H9 (cell line): Measurements from ENCODE around the gene RETSAT. TPM values are rescaled to one million over a fixed set of nuclear protein-coding genes. Genes with fewer than 3 reads are reported as not detected.

ENCODE experiments used
- DNase-seq: peaks from one replicate; pipeline ENCODE4 v3.0.0-alpha.2; 2017
- H2AFZ ChIP-seq: one replicate; pipeline ENCODE4 v1.6.1; 2013; ENCODE audit warnings: mild to moderate bottlenecking, low read length, control low read depth, moderate library complexity
- H2AK5ac ChIP-seq: 2 replicates; pipeline ENCODE4 v1.6.1; 2013; ENCODE audit warnings: low read length, control low read depth, mixed read lengths; ENCODE audit not compliant: insufficient read length
- H2BK120ac ChIP-seq: one replicate; pipeline ENCODE4 v1.6.1; 2013; ENCODE audit warnings: low read depth, mild to moderate bottlenecking, low read length, control low read depth, inconsistent platforms; ENCODE audit not compliant: poor library complexity, severe bottlenecking
- H2BK12ac ChIP-seq: 2 replicates; pipeline ENCODE4 v1.6.1; 2013; ENCODE audit warnings: low read length, control low read depth, mixed read lengths, low read depth; ENCODE audit not compliant: insufficient read length
- H2BK15ac ChIP-seq: 2 replicates; pipeline ENCODE4 v1.6.1; 2013; ENCODE audit warnings: low read depth, low read length, control low read depth
- H2BK20ac ChIP-seq: one replicate; pipeline ENCODE4 v1.6.1; 2013; ENCODE audit warnings: low read depth, mild to moderate bottlenecking, low read length, control low read depth, inconsistent platforms; ENCODE audit not compliant: poor library complexity, severe bottlenecking
- H2BK5ac ChIP-seq: 2 replicates; pipeline ENCODE4 v1.6.1; 2013; ENCODE audit warnings: low read length, control low read depth, mixed read lengths; ENCODE audit not compliant: insufficient read length
- H3K14ac ChIP-seq: 2 replicates; pipeline ENCODE4 v1.6.1; 2013; ENCODE audit warnings: low read length, control low read depth; ENCODE audit not compliant: insufficient read depth
- H3K18ac ChIP-seq: 2 replicates; pipeline ENCODE4 v1.6.1; 2013; ENCODE audit warnings: low read depth, mild to moderate bottlenecking, mixed read lengths, low read length, control low read depth; ENCODE audit not compliant: insufficient read length
- H3K23ac ChIP-seq: 2 replicates; pipeline ENCODE4 v1.6.1; 2013; ENCODE audit warnings: low read length, control low read depth, mixed read lengths, low read depth; ENCODE audit not compliant: insufficient read length
- H3K23me2 ChIP-seq: 2 replicates; pipeline ENCODE4 v1.6.1; 2013; ENCODE audit warnings: low read depth, mild to moderate bottlenecking, mixed read lengths, low read length, control low read depth; ENCODE audit not compliant: insufficient read length, poor library complexity, severe bottlenecking
- H3K27ac ChIP-seq: 2 replicates; pipeline ENCODE4 v1.5.1; 2013; ENCODE audit warnings: low read length, control low read depth, mixed read lengths, low read depth; ENCODE audit not compliant: insufficient read length
- H3K27me3 ChIP-seq: 2 replicates; pipeline ENCODE4 v1.6.1; 2013; ENCODE audit warnings: low read length, control low read depth, inconsistent platforms; ENCODE audit not compliant: insufficient read depth
- H3K4ac ChIP-seq: 2 replicates; pipeline ENCODE4 v1.6.1; 2013; ENCODE audit warnings: low read depth, mild to moderate bottlenecking, control low read depth, inconsistent platforms, low read length, moderate library complexity
- H3K4me1 ChIP-seq: 2 replicates; pipeline ENCODE4 v1.6.1; 2013; ENCODE audit warnings: low read length, control low read depth, inconsistent platforms; ENCODE audit not compliant: insufficient read depth
- H3K4me2 ChIP-seq: 2 replicates; pipeline ENCODE4 v1.6.1; 2013; ENCODE audit warnings: low read length, control low read depth, mixed read lengths; ENCODE audit not compliant: insufficient read length, insufficient read depth
- H3K56ac ChIP-seq: 2 replicates; pipeline ENCODE4 v1.6.1; 2013; ENCODE audit warnings: low read depth, mild to moderate bottlenecking, mixed read lengths, low read length, control low read depth; ENCODE audit not compliant: insufficient read length
- H3K79me1 ChIP-seq: 2 replicates; pipeline ENCODE4 v1.6.1; 2013; ENCODE audit warnings: low read depth, mild to moderate bottlenecking, moderate library complexity, low read length, control low read depth, inconsistent platforms; ENCODE audit not compliant: insufficient read depth, poor library complexity, severe bottlenecking
- H3K79me2 ChIP-seq: 2 replicates; pipeline ENCODE4 v1.6.1; 2013; ENCODE audit warnings: low read length, control low read depth, inconsistent platforms; ENCODE audit not compliant: insufficient read depth
- H3K9ac ChIP-seq: 2 replicates; pipeline ENCODE4 v1.6.1; 2013; ENCODE audit warnings: low read length, control low read depth, mixed read lengths; ENCODE audit not compliant: insufficient read length; ENCODE audit errors: extremely low read depth
- H3K9me3 ChIP-seq: one replicate; pipeline ENCODE4 v1.6.1; 2013; ENCODE audit warnings: low read depth, low read length, inconsistent platforms; ENCODE audit not compliant: control insufficient read depth
- H3T11ph ChIP-seq: one replicate; pipeline ENCODE4 v1.6.1; 2013; ENCODE audit warnings: mild to moderate bottlenecking, low read length, control low read depth, inconsistent platforms
- H4K20me1 ChIP-seq: one replicate; pipeline ENCODE4 v1.6.1; 2013; ENCODE audit not compliant: control insufficient read depth, insufficient read length, insufficient read depth
- H4K5ac ChIP-seq: 2 replicates; pipeline ENCODE4 v1.6.1; 2013; ENCODE audit warnings: low read depth, mild to moderate bottlenecking, mixed read lengths, low read length, control low read depth; ENCODE audit not compliant: insufficient read length
- H4K8ac ChIP-seq: replicated peaks from 2 replicates; pipeline ENCODE4 v1.6.1; 2013; ENCODE audit warnings: low read length, control low read depth, mixed read lengths, low read depth; ENCODE audit not compliant: insufficient read length
- H4K91ac ChIP-seq: 2 replicates; pipeline ENCODE4 v1.6.1; 2013; ENCODE audit warnings: low read depth, mild to moderate bottlenecking, moderate library complexity, mixed read lengths, low read length, control low read depth; ENCODE audit not compliant: insufficient read length
- H3K27ac Mint-ChIP-seq, 3 experiments: 2 replicates in 2 of 3; 3 replicates in 1 of 3; pipeline ENCODE4 v1.8.0; 2020 to 2021; ENCODE audit warnings: mixed read lengths in 3 of 3, mild to moderate bottlenecking in 1 of 3, moderate library complexity in 1 of 3
- H3K27me3 Mint-ChIP-seq: 2 replicates; pipeline ENCODE4 v1.8.0; 2021; ENCODE audit warnings: low read depth, mild to moderate bottlenecking, moderate library complexity, mixed read lengths
- H3K36me3 Mint-ChIP-seq, 3 experiments: 2 replicates in 2 of 3; 3 replicates in 1 of 3; pipeline ENCODE4 v1.8.0; 2020 to 2021; ENCODE audit warnings: low read depth in 3 of 3, mixed read lengths in 3 of 3; ENCODE audit not compliant: insufficient read depth in 1 of 3
- H3K4me1 Mint-ChIP-seq, 2 experiments: 2 replicates each; pipeline ENCODE4 v1.8.0; 2020; ENCODE audit warnings: mixed read lengths in 2 of 2
- H3K4me3 Mint-ChIP-seq, 2 experiments: 2 replicates in 1 of 2; 3 replicates in 1 of 2; pipeline ENCODE4 v1.8.0; 2020 to 2021; ENCODE audit warnings: mild to moderate bottlenecking in 2 of 2, mixed read lengths in 2 of 2, moderate library complexity in 1 of 2
- H3K9me3 Mint-ChIP-seq, 2 experiments: 2 replicates in 1 of 2; 3 replicates in 1 of 2; pipeline ENCODE4 v1.8.0; 2020; ENCODE audit warnings: mild to moderate bottlenecking in 2 of 2, mixed read lengths in 2 of 2, moderate library complexity in 1 of 2
- CTCF ChIP-seq: fragments of 200-600 bp; sonication (generic); conservative IDR thresholded peaks from 3 replicates; pipeline ENCODE4 v1.8.0; 2021; ENCODE audit warnings: antibody characterized with exemption, mild to moderate bottlenecking
- WGBS: extraction: QIAGEN DNeasy Blood & Tissue Kit; methylation state at CpG from one replicate; pipeline ENCODE4 v1.1.7; 2013; ENCODE audit warnings: missing lambda C conversion rate, low lambda C conversion rate, mixed read lengths; ENCODE audit not compliant: insufficient read length; ENCODE audit errors: extremely low coverage; 5-methylcytosine and 5-hydroxymethylcytosine counted together
- total RNA-seq: library from RNA; stranded (reverse); gene quantifications from 2 replicates; pipeline ENCODE4 v1.2.1, GENCODE V29; 2021

RETSAT gene
- total RNA-seq, 1 experiment from 2014 or later, result 16.7 TPM

DNA sequence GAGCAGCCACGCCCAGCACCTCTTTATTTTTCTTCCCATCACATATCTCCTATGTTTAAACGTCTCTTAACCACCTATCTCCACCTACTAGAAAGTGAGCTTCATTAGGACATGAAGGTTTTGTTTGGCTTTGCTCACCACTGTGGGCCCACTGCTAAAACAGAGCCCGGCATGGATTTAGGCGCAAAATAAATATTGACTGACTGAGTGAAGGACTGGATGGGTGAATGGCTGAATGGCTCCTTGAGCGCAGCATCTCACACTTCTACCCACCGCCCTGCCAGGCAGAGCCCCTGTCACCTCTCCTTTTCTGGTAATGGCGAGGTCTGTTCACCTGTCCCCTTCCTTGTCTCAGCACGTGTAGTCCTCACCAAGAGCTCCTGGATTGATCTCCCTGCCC is 45.7 kb upstream of the RETSAT start:
- Histone ChIP-seq H3T11ph (no peak overlapping the region), H4K5ac (no peak overlapping the region), H2BK120ac (no peak overlapping the region), H3K9me3 (no peaks in the 10 kb centered on the region), H3K23me2 (no peaks in the 10 kb centered on the region), H2BK15ac (no peak overlapping the region), H4K8ac (no peak overlapping the region), H3K4me1 (no peaks in the 10 kb centered on the region), H3K27ac (no peak overlapping the region), H3K79me2 (no peaks in the 10 kb centered on the region), H3K56ac (no peak overlapping the region), H3K27me3 (no peaks in the 10 kb centered on the region), H3K23ac (no peak overlapping the region), H3K9ac (no peak overlapping the region), H3K4ac (no peak overlapping the region), H4K20me1 (no peaks in the 10 kb centered on the region), H2AK5ac (no peak overlapping the region), H2AFZ (no peak overlapping the region), H2BK20ac (no peak overlapping the region), H3K18ac (no peak overlapping the region), H3K4me2 (no peak overlapping the region), H3K79me1 (no peaks in the 10 kb centered on the region), H2BK5ac (no peak overlapping the region), H4K91ac (no peak overlapping the region), H3K14ac (no peak overlapping the region), H2BK12ac (no peak overlapping the region)
- no peak for DNase-seq
- Mint-ChIP-seq H3K9me3 (peaks cover 6 to 14% of the 10 kb centered on the region in 2 experiments; a peak in 4 of 5 replicates), H3K27me3 (no peaks in the 10 kb centered on the region), H3K27ac (no peak overlapping the region; a peak in 2 of 7 replicates), H3K36me3 (peaks cover 2 to 30% (median 28%) of the 10 kb centered on the region in 3 experiments; a peak in 6 of 7 replicates), H3K4me1 (peaks cover under 1 to 1% of the 10 kb centered on the region in 2 experiments; a peak in 3 of 4 replicates), H3K4me3 (no peak overlapping the region)
- TF ChIP-seq CTCF, result no peak
- no CpG with 5 or more reads among the region's 8 CpGs for WGBS
